ENCODE data around the gene HLA-DQA1.
"Not testable (repeated sequence)": the region's sequence is repeated elsewhere in the genome, so short reads cannot be mapped to it uniquely, and the experiment has no call there.

Gene HLA-DQA1

DNA sequence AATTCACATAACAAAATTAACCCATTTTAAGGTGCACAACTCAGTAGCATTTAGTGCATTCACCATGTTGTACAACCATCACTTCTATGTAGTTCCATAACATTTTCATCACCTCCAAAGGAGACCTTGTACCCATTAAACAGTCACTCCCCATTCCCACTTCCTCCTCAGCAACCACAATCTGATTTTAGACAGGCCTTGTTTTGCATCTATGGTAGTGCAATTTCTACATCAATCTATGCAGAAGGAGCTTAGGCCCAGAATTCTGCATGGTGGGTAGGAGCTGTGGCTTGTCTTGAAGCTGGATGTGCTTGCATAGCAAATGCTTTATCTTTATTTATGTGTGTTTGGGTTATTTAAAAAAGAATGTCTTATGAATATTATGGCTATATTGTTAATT lies 13.5 kb upstream of the HLA-DQA1 start:
- Histone ChIP-seq H3K9me3 (replicated peaks; ENCODE audit: low read length) (no peaks in the 10 kb centered on the region), H3K36me3 (ENCODE audit: insufficient read depth, low read length) (no peaks in the 10 kb centered on the region), H3K9ac (ENCODE audit: low read depth, low read length) (no peak overlapping the region), H3K27me3 (ENCODE audit: control insufficient read depth, insufficient read depth, low read length) (no peaks in the 10 kb centered on the region), H3K4me1 (ENCODE audit: control insufficient read depth, insufficient read depth, low read length) (no peaks in the 10 kb centered on the region), H3K4me2 (ENCODE audit: low read length) (no peak overlapping the region), H3K4me3 (ENCODE audit: low read length) (no peak overlapping the region)

DNA sequence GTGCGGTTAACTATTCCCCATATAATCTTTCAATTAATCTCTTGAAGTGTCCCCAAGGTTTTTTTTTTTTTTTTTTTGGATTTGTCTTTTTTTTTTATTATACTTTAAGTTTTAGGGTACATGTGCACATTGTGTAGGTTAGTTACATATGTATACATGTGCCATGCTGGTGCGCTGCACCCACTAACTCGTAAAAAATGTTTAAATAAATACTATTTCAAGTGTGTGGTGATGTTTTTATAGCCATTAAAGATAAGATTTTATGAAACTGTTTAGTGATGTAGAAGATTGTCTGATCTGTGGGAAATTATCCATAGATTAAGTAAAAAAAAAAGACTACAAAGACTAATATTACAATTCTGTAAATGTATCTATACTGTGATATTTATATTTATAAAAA lies 12.6 kb upstream of the HLA-DQA1 start:
- no peak overlapping the region for H3K4me2 ChIP-seq (ENCODE audit: low read length)
- H3K4me1 ChIP-seq (ENCODE audit: control insufficient read depth, insufficient read depth, low read length), result no peaks in the 10 kb centered on the region
- no peaks in the 10 kb centered on the region for H3K9me3 ChIP-seq (replicated peaks; ENCODE audit: low read length)
- H3K9ac ChIP-seq (ENCODE audit: low read depth, low read length), result no peak overlapping the region
- H3K36me3 ChIP-seq (ENCODE audit: insufficient read depth, low read length), result no peaks in the 10 kb centered on the region
- no peaks in the 10 kb centered on the region for H3K27me3 ChIP-seq (ENCODE audit: control insufficient read depth, insufficient read depth, low read length)
- no peak overlapping the region for H3K4me3 ChIP-seq (ENCODE audit: low read length)

DNA sequence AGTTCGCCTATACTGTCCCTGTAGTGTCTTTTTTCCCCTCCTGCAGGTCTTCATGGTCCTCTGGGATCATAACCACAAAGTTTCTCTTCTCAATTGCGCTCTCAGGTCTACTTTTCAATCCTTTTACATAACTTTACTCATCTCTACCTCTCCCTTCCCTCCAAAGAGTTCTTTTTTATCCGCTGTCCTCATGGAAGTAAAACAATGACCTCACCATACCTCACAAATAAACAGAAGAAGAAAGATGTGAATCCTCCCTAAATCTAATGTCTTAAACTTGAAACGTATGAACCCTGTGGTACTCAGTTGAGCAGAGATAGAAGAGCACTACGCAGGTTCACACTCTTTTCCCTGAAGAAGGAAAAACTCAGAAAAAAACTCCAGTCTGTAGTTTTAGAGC lies 12.1 kb upstream of the HLA-DQA1 start:
- H3K9ac ChIP-seq (ENCODE audit: low read depth, low read length), result no peak overlapping the region
- H3K27me3 ChIP-seq (ENCODE audit: control insufficient read depth, insufficient read depth, low read length), result no peaks in the 10 kb centered on the region
- H3K4me1 ChIP-seq (ENCODE audit: control insufficient read depth, insufficient read depth, low read length), result no peaks in the 10 kb centered on the region
- H3K4me3 ChIP-seq (ENCODE audit: low read length), result no peak overlapping the region
- H3K4me2 ChIP-seq (ENCODE audit: low read length), result no peak overlapping the region
- no peaks in the 10 kb centered on the region for H3K9me3 ChIP-seq (replicated peaks; ENCODE audit: low read length)
- H3K36me3 ChIP-seq (ENCODE audit: insufficient read depth, low read length), result no peaks in the 10 kb centered on the region

DNA sequence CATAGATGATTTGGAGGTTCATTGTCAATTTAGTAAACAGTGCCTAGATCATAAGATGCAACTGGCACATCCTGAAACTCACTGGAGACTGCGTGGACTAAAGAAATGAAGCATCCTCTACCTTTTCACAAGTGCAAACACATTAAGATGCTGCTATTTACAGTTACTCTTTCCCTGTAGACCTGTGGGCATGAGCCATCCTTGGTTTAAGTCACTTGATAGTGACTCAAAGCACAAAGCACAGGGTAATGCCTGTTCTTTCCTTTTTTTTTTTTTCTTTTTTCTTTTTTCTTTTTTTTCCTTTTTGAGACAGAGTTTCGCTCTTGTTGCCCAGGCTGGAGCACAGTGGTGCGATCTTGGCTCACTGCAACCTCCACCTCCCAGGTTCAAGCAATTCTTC lies 10.0 kb upstream of the HLA-DQA1 start:
- H3K4me1 ChIP-seq (ENCODE audit: control insufficient read depth, insufficient read depth, low read length), result no peaks in the 10 kb centered on the region
- H3K4me3 ChIP-seq (ENCODE audit: low read length), result no peak overlapping the region

DNA sequence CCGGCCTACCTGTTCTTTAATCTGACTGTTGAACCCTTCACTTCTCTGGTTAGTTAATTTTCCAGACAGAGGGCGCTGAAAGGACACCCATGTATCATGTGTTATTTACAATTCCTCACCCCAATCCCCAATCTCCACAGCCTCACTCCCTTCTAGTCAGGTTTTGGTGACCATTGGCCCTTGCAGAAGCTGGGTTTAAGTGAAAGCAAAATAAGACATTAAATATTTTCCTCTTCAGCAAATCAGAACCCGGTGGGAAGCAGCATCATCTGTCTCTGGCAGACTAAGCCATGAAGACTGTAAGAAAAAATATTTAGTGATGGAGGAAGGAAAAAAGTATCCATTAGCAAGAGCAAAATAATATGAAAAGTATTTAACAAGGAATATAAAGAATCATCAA lies 9.4 kb upstream of the HLA-DQA1 start:
- Histone ChIP-seq H3K27me3 (ENCODE audit: control insufficient read depth, insufficient read depth, low read length) (no peaks in the 10 kb centered on the region), H3K36me3 (ENCODE audit: insufficient read depth, low read length) (no peaks in the 10 kb centered on the region), H3K9ac (ENCODE audit: low read depth, low read length) (no peak overlapping the region), H3K4me3 (ENCODE audit: low read length) (no peak overlapping the region), H3K4me1 (ENCODE audit: control insufficient read depth, insufficient read depth, low read length) (no peaks in the 10 kb centered on the region), H3K9me3 (replicated peaks; ENCODE audit: low read length) (no peaks in the 10 kb centered on the region), H3K4me2 (ENCODE audit: low read length) (no peak overlapping the region)

More for the DNA sequence above, 10.0 kb upstream of the HLA-DQA1 start:
- H3K27me3 ChIP-seq (ENCODE audit: control insufficient read depth, insufficient read depth, low read length), result no peaks in the 10 kb centered on the region
- no peak overlapping the region for H3K9ac ChIP-seq (ENCODE audit: low read depth, low read length)
- no peak overlapping the region for H3K4me2 ChIP-seq (ENCODE audit: low read length)
- no peaks in the 10 kb centered on the region for H3K9me3 ChIP-seq (replicated peaks; ENCODE audit: low read length)
- no peaks in the 10 kb centered on the region for H3K36me3 ChIP-seq (ENCODE audit: insufficient read depth, low read length)

DNA sequence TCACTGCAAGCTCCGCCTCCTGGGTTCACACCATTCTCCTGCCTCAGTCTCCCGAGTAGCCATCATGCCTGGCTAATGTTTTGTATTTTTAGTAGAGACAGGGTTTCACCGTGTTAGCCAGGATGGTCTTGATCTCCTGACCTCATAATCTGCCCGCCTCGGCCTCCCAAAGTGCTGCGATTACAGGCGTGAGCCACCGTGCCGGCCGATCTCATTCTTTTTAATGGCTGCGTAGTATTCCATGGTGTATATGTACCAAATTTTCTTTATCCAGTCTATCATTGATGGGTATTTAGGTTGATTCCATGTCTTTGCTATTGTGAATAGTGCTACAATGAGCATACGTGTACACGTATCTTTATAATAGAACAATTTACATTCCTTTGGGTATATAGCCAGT lies 7.4 kb upstream of the HLA-DQA1 start:
- H3K9ac ChIP-seq (ENCODE audit: low read depth, low read length); H3K9me3 ChIP-seq (replicated peaks; ENCODE audit: low read length); H3K4me3 ChIP-seq (ENCODE audit: low read length); H3K4me2 ChIP-seq (ENCODE audit: low read length); H3K27me3 ChIP-seq (ENCODE audit: control insufficient read depth, insufficient read depth, low read length); H3K4me1 ChIP-seq (ENCODE audit: control insufficient read depth, insufficient read depth, low read length); H3K36me3 ChIP-seq (ENCODE audit: insufficient read depth, low read length): not testable (repeated sequence)

DNA sequence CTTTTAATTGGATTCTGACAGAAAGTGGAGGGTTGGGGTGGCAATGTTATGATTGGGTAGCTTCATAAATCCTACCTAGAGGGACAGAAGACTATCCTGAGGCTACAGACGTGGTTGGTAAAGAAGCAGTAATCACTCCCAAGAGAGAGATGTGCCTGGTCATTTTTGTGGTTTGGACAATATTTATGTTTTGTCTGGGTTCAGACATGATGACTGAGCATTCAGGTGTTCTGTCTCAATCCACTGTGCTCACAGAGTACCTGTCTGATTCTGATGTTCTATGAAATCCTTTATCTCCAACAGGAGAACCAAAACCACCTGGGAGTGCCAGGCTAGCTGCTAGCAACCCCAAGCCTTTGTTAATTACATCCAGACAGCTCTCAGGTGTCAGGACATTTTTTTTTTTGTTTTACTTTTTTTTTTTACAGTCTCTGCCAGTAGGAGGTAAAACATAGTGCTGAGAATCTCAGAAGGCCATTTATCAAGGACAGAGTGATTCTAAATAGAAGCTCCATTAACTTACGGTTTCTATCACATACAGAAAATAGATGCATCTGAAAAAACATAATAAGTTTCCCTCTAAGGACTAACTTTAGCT lies 1.6 kb upstream of the HLA-DQA1 start:
- H3K4me1 ChIP-seq (ENCODE audit: control insufficient read depth, insufficient read depth, low read length), result no peaks in the 10 kb centered on the region
- no peak overlapping the region for H3K9ac ChIP-seq (ENCODE audit: low read depth, low read length)
- no peaks in the 10 kb centered on the region for H3K9me3 ChIP-seq (replicated peaks; ENCODE audit: low read length)
- H3K27me3 ChIP-seq (ENCODE audit: control insufficient read depth, insufficient read depth, low read length), result no peaks in the 10 kb centered on the region
- H3K4me2 ChIP-seq (ENCODE audit: low read length), result no peak overlapping the region
- H3K4me3 ChIP-seq (ENCODE audit: low read length), result no peak overlapping the region
- no peaks in the 10 kb centered on the region for H3K36me3 ChIP-seq (ENCODE audit: insufficient read depth, low read length)

DNA sequence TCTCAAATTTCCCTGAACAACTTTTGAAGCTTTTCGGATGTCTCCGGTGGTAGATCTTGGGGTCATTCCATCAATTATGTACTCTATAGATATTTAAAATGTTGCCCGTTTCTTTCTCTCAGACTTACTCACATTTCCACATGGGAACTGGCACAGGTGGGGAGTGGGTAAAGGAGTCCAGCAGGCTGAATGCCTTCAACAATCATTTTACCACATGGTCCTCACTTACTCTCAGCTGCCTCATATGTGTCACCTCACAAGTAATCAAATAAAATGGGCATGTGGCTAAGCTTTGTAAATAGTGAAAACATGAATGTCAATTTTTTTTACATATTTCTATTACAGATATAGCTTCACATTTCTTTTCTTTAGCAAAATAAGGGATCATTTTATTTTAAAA lies 677 bp downstream of the HLA-DQA1 start:
- H3K4me1 ChIP-seq (ENCODE audit: control insufficient read depth, insufficient read depth, low read length), result no peaks in the 10 kb centered on the region
- H3K36me3 ChIP-seq (ENCODE audit: insufficient read depth, low read length), result no peaks in the 10 kb centered on the region
- H3K4me2 ChIP-seq (ENCODE audit: low read length), result no peak overlapping the region
- no peak overlapping the region for H3K9ac ChIP-seq (ENCODE audit: low read depth, low read length)
- no peaks in the 10 kb centered on the region for H3K9me3 ChIP-seq (replicated peaks; ENCODE audit: low read length)
- no peaks in the 10 kb centered on the region for H3K27me3 ChIP-seq (ENCODE audit: control insufficient read depth, insufficient read depth, low read length)
- H3K4me3 ChIP-seq (ENCODE audit: low read length), result no peak overlapping the region

DNA sequence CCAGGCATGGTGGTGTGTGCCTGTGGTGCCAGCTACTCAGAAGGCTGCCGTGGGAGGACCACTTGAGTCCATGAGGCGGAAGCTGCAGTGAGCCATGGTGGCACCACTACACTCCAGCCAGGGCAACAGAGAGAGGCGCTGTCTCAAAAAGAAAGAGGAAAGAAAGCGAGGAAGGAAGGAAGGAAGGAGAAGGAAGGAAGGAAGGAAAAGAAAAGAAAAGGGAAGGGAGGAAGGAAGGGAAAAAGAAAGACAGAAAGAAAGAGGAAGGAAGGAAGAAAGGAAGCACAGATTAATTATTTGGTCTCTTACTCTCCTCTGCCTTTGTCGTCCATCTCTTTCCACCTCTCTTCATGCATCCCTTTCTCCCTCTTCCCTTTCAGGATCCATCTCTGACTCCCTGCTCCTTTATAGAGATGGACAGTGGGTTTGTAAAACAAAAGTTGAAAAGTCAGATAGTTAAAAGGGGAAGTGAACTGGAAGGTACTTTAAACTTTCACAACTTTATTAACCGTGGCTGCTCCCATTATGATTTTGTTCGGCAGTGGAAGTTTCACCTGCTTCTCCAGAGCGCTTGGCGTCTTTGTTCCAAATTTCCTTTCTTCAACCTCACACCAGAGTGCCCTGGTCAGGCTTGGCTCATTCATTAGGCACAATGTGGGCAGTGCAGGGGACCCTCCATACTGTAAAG lies 1.5 kb downstream of the HLA-DQA1 start:
- Histone ChIP-seq H3K4me2 (ENCODE audit: low read length) (no peak overlapping the region), H3K36me3 (ENCODE audit: insufficient read depth, low read length) (no peaks in the 10 kb centered on the region), H3K4me3 (ENCODE audit: low read length) (no peak overlapping the region), H3K9ac (ENCODE audit: low read depth, low read length) (no peak overlapping the region), H3K4me1 (ENCODE audit: control insufficient read depth, insufficient read depth, low read length) (no peaks in the 10 kb centered on the region), H3K27me3 (ENCODE audit: control insufficient read depth, insufficient read depth, low read length) (no peaks in the 10 kb centered on the region), H3K9me3 (replicated peaks; ENCODE audit: low read length) (no peaks in the 10 kb centered on the region)

DNA sequence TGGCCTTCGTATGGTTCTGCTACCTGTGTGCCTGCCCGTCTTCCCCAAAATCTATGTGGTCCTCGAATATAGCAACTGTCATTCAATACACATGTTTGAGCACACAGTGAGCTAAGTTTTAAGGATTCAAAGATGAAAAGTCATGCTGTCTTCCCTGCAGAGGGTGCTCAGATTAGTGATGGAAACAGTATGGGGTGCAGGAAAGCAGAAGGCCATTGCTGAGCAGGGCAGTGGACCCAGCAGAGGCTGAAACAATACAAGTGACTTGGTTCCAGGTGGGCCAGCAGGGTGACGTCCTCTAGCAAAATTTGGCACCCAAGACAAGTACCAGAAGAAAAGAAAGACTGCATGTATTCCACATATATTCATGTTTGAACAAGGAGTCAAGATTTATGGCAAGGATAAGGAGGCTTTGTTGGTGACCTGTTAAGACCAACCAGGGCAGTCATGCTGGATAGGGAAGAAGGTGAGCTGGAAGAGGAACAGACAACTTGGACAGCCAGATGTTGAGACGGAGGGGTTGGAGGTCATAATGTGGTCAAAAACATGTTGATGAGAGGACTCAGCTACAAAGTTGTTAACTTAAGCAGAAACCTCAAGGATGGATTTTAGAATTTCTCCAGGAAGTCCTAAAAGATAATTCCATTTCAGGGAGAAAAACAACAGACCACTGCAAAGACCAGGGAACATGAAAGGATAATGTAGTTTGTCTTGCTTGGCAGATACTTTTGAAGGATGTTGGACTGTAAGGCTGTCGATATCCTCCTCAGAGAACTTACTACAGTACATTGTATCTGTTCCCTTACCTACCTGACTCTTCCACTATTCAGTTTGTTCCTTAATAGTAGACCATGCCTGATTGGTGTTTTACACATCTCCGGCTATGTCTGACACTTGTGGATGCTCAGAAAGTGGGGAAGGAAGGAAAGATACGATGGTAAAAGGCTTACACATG lies 2.5 kb downstream of the HLA-DQA1 start:
- Histone ChIP-seq H3K36me3 (ENCODE audit: insufficient read depth, low read length) (no peaks in the 10 kb centered on the region), H3K4me2 (ENCODE audit: low read length) (no peak overlapping the region), H3K9me3 (replicated peaks; ENCODE audit: low read length) (no peaks in the 10 kb centered on the region), H3K9ac (ENCODE audit: low read depth, low read length) (no peak overlapping the region), H3K4me3 (ENCODE audit: low read length) (no peak overlapping the region), H3K4me1 (ENCODE audit: control insufficient read depth, insufficient read depth, low read length) (no peaks in the 10 kb centered on the region), H3K27me3 (ENCODE audit: control insufficient read depth, insufficient read depth, low read length) (no peaks in the 10 kb centered on the region)

DNA sequence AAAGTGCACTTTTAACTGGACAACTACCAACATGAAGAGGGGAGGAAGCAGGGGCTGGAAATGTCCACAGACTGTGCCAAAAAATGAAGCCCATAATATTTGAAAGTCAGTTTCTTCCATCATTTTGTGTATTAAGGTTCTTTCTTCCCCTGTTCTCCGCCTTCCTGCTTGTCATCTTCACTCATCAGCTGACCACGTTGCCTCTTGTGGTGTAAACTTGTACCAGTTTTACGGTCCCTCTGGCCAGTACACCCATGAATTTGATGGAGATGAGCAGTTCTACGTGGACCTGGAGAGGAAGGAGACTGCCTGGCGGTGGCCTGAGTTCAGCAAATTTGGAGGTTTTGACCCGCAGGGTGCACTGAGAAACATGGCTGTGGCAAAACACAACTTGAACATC lies 3.9 kb downstream of the HLA-DQA1 start:
- Histone ChIP-seq H3K9me3 (replicated peaks; ENCODE audit: low read length) (no peaks in the 10 kb centered on the region), H3K36me3 (ENCODE audit: insufficient read depth, low read length) (no peaks in the 10 kb centered on the region), H3K9ac (ENCODE audit: low read depth, low read length) (no peak overlapping the region), H3K4me2 (ENCODE audit: low read length) (no peak overlapping the region), H3K4me3 (ENCODE audit: low read length) (no peak overlapping the region), H3K4me1 (ENCODE audit: control insufficient read depth, insufficient read depth, low read length) (no peaks in the 10 kb centered on the region), H3K27me3 (ENCODE audit: control insufficient read depth, insufficient read depth, low read length) (no peaks in the 10 kb centered on the region)
